Caki2 (cell line): ENCODE measurements around the gene NRCAM. TPM values are rescaled to one million over a fixed set of nuclear protein-coding genes. Genes with fewer than 3 reads are reported as not detected.

Experiments
- DNase-seq: peaks from one replicate; pipeline ENCODE4 v3.0.0-alpha.2; 2015; ENCODE audit warnings: low read depth
- in situ Hi-C: cut with HindIII; loops from 2 replicates; pipeline ENCODE4 v1.10.0; 2016; ENCODE audit warnings: low sequenced_read_pairs, low pct_unique_long_range_greater_than_20kb, mixed read lengths
- total RNA-seq: library from RNA; depleted of rRNA; stranded (reverse); fragments of >200 nt; shearing (Covaris generic); gene quantifications from 2 replicates; pipeline ENCODE4 v1.2.3, GENCODE V29; 2014; ENCODE audit warnings: low replicate concordance

The NRCAM gene
- total RNA-seq, 1 experiment from 2014 or later = 41.9 TPM

DNA sequence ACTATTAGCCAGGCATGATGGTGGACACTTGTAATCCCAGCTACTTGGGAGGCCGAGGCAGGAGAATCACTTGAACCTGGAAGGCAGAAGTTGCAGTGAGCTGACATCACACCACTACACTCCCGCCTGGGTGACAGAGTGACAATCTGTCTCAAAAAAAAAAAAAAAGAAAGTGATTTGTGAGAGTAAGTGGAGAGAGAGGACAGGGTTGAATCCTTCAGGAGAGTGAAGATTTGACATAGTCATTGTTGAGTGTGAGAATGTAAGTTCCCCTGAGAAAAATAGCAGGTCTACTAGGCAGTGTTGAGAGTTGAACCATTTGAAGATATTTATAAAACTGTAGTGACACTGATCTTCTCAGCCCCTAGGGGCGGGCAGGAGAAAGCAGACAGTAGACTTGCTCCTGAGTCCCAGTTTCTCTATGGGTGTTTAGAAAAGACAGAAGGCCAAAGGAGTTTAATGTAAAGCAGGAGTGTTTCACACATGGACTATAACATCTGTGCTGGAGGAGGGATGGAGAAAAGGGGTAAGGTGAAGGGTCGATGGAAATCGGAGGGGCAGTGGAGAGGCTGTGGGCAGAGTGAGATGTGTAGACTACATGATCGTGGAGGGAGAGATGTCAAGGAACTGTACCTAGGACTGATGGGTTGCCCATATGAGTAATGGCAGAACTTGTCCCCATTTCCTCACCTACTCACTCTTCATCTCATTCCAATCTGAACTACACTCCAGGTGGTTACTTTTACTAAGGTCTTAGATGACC, 312.4 kb downstream of the NRCAM start:
- DNase-seq = no peak
- in situ Hi-C loops = no loop called here

GRCh38 chr7:108142675-108143259, 313.5 kb downstream of the NRCAM start:
- DNase-seq = no peak
- in situ Hi-C loops = no loop called here

DNA sequence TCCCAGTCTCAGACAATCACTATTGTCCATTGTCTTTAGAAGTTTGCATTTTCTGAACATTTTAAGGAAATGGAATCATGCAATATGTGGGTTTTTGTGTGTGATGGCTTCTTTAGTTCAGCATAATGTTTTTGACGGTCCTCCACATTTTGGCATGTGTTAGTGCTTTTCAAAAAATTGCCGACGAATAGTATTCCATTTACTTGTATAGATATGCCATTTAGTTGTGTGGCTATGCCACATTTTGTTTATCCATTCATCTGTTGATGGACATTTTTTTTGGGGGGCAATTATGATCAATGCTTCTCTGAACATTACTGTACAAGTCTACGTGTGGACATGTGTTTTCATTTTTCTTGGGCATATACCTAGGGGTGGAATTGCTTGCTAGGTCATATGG, 314.1 kb downstream of the NRCAM start:
- no peak for DNase-seq
- in situ Hi-C loops = no loop called here

DNA sequence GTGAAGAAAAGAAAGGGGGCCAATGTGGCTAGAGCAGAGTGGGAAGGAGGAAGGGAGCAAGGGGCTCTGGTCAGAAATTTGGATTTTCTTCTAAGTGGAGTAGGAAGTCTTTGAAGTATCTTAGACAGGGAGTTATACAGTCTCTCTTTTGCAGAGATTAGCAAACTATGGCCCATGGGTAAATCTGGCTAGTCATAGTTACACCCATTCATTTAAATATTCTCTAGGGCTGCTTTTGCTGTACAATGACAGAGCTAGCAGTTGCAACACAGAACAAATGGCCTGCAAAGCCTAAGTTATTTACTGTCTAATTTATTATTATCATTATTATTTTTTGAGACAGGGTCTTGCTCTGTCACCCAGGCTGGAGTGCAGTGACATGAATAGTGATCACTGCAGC, 315.6 kb downstream of the NRCAM start:
- DNase-seq = no peak
- in situ Hi-C loops = no loop called here

DNA sequence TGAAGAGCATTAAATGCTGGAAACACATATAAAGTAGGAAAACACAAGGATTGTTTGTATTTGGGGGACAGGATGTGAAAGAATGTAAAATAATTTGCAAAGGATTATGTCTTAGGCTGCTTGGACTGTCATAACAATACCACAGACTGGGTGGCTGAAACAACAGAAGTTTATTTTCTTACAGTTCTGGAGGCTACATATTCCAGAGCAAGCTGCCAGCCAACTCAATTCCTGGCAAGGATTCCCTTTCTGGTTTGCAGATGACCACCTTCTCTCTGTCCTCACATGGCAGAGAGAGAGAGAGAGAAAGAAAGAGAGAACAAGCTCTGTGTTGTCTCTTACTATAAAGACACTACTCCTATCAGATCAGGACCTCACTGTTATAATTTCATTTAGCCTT, 317.3 kb downstream of the NRCAM start:
- in situ Hi-C loops = no loop called here
- no peak for DNase-seq

- in situ Hi-C loops = no loop called here
- DNase-seq = no peak
Measured at GRCh38 chr7:108137993-108138392, 318.2 kb downstream of the NRCAM start.

DNA sequence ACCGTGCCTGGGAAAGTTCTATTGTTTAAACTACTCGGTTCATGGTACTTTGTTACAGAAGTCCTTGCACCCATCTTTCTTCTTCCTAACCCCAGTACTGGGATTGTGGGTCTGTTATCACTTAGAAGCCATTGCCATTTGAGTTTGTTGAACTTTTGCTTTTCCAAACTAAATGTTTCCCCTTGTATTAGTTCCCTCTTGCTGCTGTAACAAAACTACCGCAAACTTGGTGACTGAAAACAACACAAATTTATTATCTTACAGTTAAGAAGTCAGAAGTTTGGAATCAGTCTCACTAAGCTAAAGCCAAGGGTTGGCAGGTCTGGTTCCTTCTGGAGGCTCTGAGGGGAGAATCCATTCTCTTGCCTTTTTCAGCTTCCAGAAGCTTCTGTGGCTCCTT, 319.2 kb downstream of the NRCAM start:
- no peak for DNase-seq
- in situ Hi-C loops = no loop called here

GRCh38 chr7:108136191-108136688, 320.0 kb downstream of the NRCAM start:
- no peak for DNase-seq
- in situ Hi-C loops = no loop called here

DNA sequence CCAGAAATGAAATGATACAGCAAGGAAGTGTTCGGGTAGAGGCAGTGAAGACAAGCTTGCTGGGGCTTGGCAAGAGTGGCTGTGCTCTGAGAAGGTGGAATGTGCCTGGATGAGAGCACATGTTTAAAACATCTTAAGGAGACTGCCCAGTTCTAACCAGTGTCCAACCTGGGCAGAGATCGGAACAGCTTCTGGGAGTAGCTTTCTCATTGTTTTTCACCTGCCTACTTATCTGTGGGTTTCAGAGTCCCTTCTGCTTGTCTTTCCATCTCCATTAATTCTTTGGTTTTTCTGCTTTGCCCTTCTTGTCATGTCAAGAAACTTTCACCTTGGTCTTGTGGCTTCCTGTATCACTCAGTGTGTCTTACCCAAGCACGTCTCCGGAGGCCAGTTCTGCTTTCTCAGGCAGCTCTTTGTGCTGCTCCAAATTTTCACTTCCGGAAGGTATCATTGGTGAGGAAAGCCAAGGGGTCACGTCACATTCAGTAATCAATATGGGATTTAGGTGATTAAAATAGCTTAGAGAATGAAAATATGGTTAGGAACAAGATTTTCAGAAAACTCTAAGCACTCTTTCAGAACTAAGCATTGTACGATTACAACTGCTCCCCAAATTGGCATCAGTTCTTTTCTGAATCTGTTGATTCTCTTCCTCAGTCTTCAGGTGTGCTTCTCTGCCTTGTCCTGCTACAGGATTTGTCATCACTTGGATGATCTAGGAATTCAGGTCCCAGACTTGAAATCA, 320.6 kb downstream of the NRCAM start:
- in situ Hi-C loops = no loop called here
- no peak for DNase-seq

DNA sequence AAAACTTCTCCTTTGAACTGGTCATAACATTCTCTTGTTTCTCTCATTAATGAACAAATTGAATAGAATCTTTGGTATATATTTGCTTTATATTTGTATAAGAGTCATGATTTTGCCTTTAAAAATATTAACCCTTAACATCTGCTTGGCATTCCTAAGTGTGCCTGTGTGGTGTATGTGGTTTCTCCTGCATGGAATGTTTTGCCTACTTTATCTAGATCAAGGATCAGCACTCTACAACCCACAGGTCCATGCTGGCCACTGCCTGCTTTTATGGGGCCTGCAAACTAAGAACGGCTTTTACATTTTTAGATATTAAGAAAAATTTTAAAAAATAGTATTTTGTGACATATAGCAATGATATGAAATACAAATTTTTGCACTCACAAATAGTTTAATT, 321.8 kb downstream of the NRCAM start:
- DNase-seq = no peak
- in situ Hi-C loops = no loop called here

- no peak for DNase-seq
- in situ Hi-C loops = no loop called here
Measured at GRCh38 chr7:108132551-108133265, 323.5 kb downstream of the NRCAM start.

DNA sequence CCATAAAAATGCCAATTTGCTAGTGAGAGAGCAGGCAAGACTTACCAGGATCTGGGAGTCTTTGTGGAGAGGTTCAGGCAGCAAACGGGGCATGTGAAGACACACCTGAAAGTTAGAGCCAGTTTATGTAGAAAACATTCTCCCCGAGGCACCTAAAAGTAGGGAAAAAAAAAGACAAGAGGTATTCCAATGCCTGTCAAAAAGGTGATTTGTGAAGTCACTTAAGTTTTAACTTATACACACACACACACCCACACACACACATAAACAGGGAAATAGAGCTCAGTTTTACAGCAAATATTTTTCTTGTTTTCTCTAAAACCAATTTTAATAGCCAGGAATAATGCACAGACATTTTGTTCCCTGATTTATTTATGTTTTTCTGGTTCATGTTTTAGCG, 326.0 kb downstream of the NRCAM start, which contains the start of gene LAMB4:
Gene LAMB4, minus strand, starts transcription at position 101 of the 400 bp plus-strand sequence. CDS start 7,197 bp downstream, outside the sequence.
- DNase-seq = no peak
- in situ Hi-C loops = no loop called here

GRCh38 chr7:108129018-108129965, 326.9 kb downstream of the NRCAM start:
- in situ Hi-C loops = no loop called here

GRCh38 chr7:108128514-108128913, 327.7 kb downstream of the NRCAM start:
- in situ Hi-C loops = no loop called here
- DNase-seq = no peak

More at GRCh38 chr7:108129018-108129965, 326.9 kb downstream of the NRCAM start:
- DNase-seq = no peak

DNA sequence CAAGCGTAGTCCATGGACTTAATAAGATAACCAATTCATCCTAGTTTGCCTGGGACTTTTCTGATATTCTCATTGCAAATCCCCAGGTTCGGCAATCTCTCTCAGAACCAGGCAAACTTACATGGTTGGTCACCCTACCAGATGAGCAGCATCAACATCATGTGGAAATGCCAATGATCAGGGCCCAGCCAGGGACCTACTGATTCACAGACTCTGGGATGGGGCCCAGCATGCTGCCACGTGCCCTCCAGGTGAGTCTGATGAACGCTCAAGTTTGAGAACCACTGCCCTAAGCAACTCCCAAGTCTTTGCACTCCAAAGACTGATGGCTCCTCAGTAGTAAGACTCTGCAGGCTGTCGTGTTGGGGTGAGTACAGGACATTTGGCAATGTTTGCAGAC, 328.8 kb downstream of the NRCAM start:
- no peak for DNase-seq
- in situ Hi-C loops = no loop called here

- in situ Hi-C loops = no loop called here
- DNase-seq = no peak
Measured at GRCh38 chr7:108124820-108125219, 331.4 kb downstream of the NRCAM start.

- in situ Hi-C loops = no loop called here
- DNase-seq = no peak
Measured at GRCh38 chr7:108122181-108122580, 334.1 kb downstream of the NRCAM start.
